CD4-positive, alpha-beta T cell treated with Interleukin-21 for 1 hour (primary cell): Measurements from ENCODE around the gene SGCD.

Experiments
- DNase-seq: peaks from one replicate; pipeline ENCODE4 v3.0.0-alpha.2; 2020

SGCD gene

GRCh38 chr5:156471893-156472292, 144.9 kb downstream of the SGCD start:
- no peak for DNase-seq

GRCh38 chr5:156473269-156473908, 146.4 kb downstream of the SGCD start:
- DNase-seq = no peak

- DNase-seq = no peak
These were observed 147.3 kb downstream of the SGCD start for GRCh38 chr5:156474251-156474650.

GRCh38 chr5:156475182-156476157, 148.5 kb downstream of the SGCD start:
- no peak for DNase-seq

- no peak for DNase-seq
These were observed 149.2 kb downstream of the SGCD start for GRCh38 chr5:156476158-156476551.

- no peak for DNase-seq
These were observed 149.7 kb downstream of the SGCD start for GRCh38 chr5:156476678-156477077.

- no peak for DNase-seq
These were observed 150.2 kb downstream of the SGCD start for GRCh38 chr5:156477196-156477595.

GRCh38 chr5:156479849-156480248, 152.9 kb downstream of the SGCD start:
- DNase-seq = no peak

- no peak for DNase-seq
These were observed 154.8 kb downstream of the SGCD start for GRCh38 chr5:156481741-156482140.

GRCh38 chr5:156482818-156483217, 155.9 kb downstream of the SGCD start:
- DNase-seq = no peak

GRCh38 chr5:156486394-156487238, 159.7 kb downstream of the SGCD start:
- DNase-seq = no peak

GRCh38 chr5:156491766-156492165, 164.8 kb downstream of the SGCD start:
- no peak for DNase-seq

- DNase-seq = no peak
These were observed 169.3 kb downstream of the SGCD start for GRCh38 chr5:156496291-156496690.

- no peak for DNase-seq
These were observed 170.8 kb downstream of the SGCD start for GRCh38 chr5:156497804-156498208.

GRCh38 chr5:156498226-156498980, 171.4 kb downstream of the SGCD start:
- DNase-seq = no peak

- no peak for DNase-seq
These were observed 173.8 kb downstream of the SGCD start for GRCh38 chr5:156500755-156501154.

GRCh38 chr5:156505101-156505500, 178.1 kb downstream of the SGCD start:
- no peak for DNase-seq

- DNase-seq = no peak
These were observed 186.3 kb downstream of the SGCD start for GRCh38 chr5:156513123-156513815.

- DNase-seq = no peak
These were observed 188.2 kb downstream of the SGCD start for GRCh38 chr5:156515121-156515520.

- DNase-seq = no peak
These were observed 188.9 kb downstream of the SGCD start for GRCh38 chr5:156515803-156516360.
